SK-N-SH (cell line): Measurements from ENCODE around the gene E2F1. TPM values are rescaled to one million over a fixed set of nuclear protein-coding genes. Genes with fewer than 3 reads are reported as not detected.

Source experiments
- CTCF ChIA-PET: fragments of 300-600, 350-600 bp; formaldehyde crosslinking; extraction: SDS; loops from one replicate; lab custom pipeline; 2021; lab: Yijun Ruan, JAX
- POLR2A ChIA-PET: fragments of 350-600 bp; sonication (Branson Sonifier 250); formaldehyde crosslinking; extraction: SDS; loops from one replicate; lab custom pipeline; 2020; ENCODE audit warnings: antibody characterized with exemption, inconsistent platforms; lab: Yijun Ruan, JAX
- DNase-seq: peaks from one replicate; pipeline ENCODE4 v3.0.0; 2012
- H2AFZ ChIP-seq: fragments of 200-600 bp; sonication (generic); 2 replicates; pipeline ENCODE4 v1.8.1; 2016; ENCODE audit warnings: antibody characterized with exemption, mild to moderate bottlenecking, low read depth
- H3F3A ChIP-seq: fragments of 200-600 bp; sonication (generic); replicated peaks from 2 replicates; pipeline ENCODE3; 2016; ENCODE audit warnings: antibody characterized with exemption, mild to moderate bottlenecking; ENCODE audit not compliant: insufficient read depth
- H3K27ac ChIP-seq, 2 experiments: fragments of 200-500 bp in 1 of 2; fragments of 200-600 bp in 1 of 2; sonication (Bioruptor generic) in 1 of 2; sonication (generic), shearing (Covaris generic) in 1 of 2; 2 replicates each; pipeline versions ENCODE4 v1.5.1 to v1.6.1; 2014 to 2016; ENCODE audit warnings: low read depth in 2 of 2, inconsistent platforms in 1 of 2, low read length in 1 of 2, mild to moderate bottlenecking in 1 of 2, mixed read lengths in 1 of 2
- H3K27me3 ChIP-seq: fragments of 200-600 bp; sonication (generic), shearing (Covaris generic); 2 replicates; pipeline ENCODE4 v1.6.1; 2016; ENCODE audit warnings: mixed run types; ENCODE audit not compliant: insufficient read depth
- H3K36me3 ChIP-seq, 2 experiments: fragments of 200-500 bp in 1 of 2; fragments of 200-600 bp in 1 of 2; sonication (Bioruptor generic) in 1 of 2; sonication (generic) in 1 of 2; replicated peaks in 1 of 2; 2 replicates each; pipeline versions ENCODE3 to v1.5.1; 2014 to 2016; ENCODE audit warnings: low read length in 1 of 2, mild to moderate bottlenecking in 1 of 2; ENCODE audit not compliant: insufficient read depth in 2 of 2, control insufficient read depth in 1 of 2
- H3K4me1 ChIP-seq, 2 experiments: fragments of 200-500 bp in 1 of 2; fragments of 200-600 bp in 1 of 2; sonication (Bioruptor generic) in 1 of 2; sonication (generic), shearing (Covaris generic) in 1 of 2; 2 replicates each; pipeline versions ENCODE4 v1.5.1 to v1.6.1; 2014 to 2016; ENCODE audit warnings: low read depth in 1 of 2, low read length in 1 of 2, mixed run types in 1 of 2; ENCODE audit not compliant: insufficient read depth in 2 of 2, control insufficient read depth in 1 of 2
- H3K4me2 ChIP-seq: fragments of 200-600 bp; sonication (generic), shearing (Covaris generic); 2 replicates; pipeline ENCODE4 v1.6.1; 2017; ENCODE audit warnings: mixed run types
- H3K4me3 ChIP-seq, 2 experiments: fragments of 200-500 bp in 1 of 2; fragments of 200-600 bp in 1 of 2; sonication (Bioruptor generic) in 1 of 2; sonication (generic), shearing (Covaris generic) in 1 of 2; 2 replicates each; pipeline versions ENCODE4 v1.5.1 to v1.8.1; 2014 to 2016; ENCODE audit warnings: low read depth in 2 of 2, inconsistent platforms in 1 of 2, low read length in 1 of 2, mild to moderate bottlenecking in 1 of 2, mixed read lengths in 1 of 2, moderate library complexity in 1 of 2
- H3K79me2 ChIP-seq: fragments of 200-600 bp; sonication (generic); 2 replicates; pipeline ENCODE4 v1.8.1; 2017; ENCODE audit warnings: mild to moderate bottlenecking; ENCODE audit not compliant: insufficient read depth
- H3K9ac ChIP-seq: fragments of 200-600 bp; sonication (generic); 2 replicates; pipeline ENCODE4 v1.6.1; 2017; ENCODE audit warnings: mixed run types
- H3K9me2 ChIP-seq: fragments of 200-600 bp; sonication (generic); 2 replicates; pipeline ENCODE4 v1.6.1; 2017; ENCODE audit warnings: mixed run types
- H3K9me3 ChIP-seq: fragments of 200-600 bp; sonication (generic); 2 replicates; pipeline ENCODE4 v1.6.1; 2017; ENCODE audit warnings: mixed run types, mild to moderate bottlenecking, moderate library complexity
- H4K20me1 ChIP-seq: fragments of 200-600 bp; sonication (generic); 2 replicates; pipeline ENCODE4 v1.6.1; 2017; ENCODE audit warnings: mild to moderate bottlenecking, mixed run types; ENCODE audit not compliant: insufficient read depth
- CHD2 ChIP-seq: fragments of 150-350 bp; IDR thresholded peaks from 2 replicates; pipeline ENCODE4 v1.6.1; 2018; ENCODE audit warnings: low read length; ENCODE audit not compliant: partially characterized antibody
- CTCF ChIP-seq: fragments of 200-600 bp; sonication (generic); IDR thresholded peaks from 2 replicates; pipeline ENCODE4 v1.6.1; 2017; ENCODE audit warnings: antibody characterized with exemption, mild to moderate bottlenecking, moderate library complexity
- ELF1 ChIP-seq: IDR thresholded peaks from 2 replicates; pipeline ENCODE4 v1.4.0; 2012
- IRF3 ChIP-seq: fragments of 150-350 bp; IDR thresholded peaks from 2 replicates; pipeline ENCODE4 v1.6.1; 2016; ENCODE audit warnings: mild to moderate bottlenecking, low read depth, low read length
- RCOR1 ChIP-seq: fragments of 150-350 bp; IDR thresholded peaks from 2 replicates; pipeline ENCODE4 v1.6.1; 2017; ENCODE audit warnings: antibody characterized with exemption, low read length
- SIN3A ChIP-seq: IDR thresholded peaks from 2 replicates; pipeline ENCODE4 v1.6.1; 2012; ENCODE audit warnings: low read depth, mild to moderate bottlenecking, low read length, moderate library complexity, borderline replicate concordance
- YY1 ChIP-seq: IDR thresholded peaks from 2 replicates; pipeline ENCODE4 v1.4.0; 2012; ENCODE audit warnings: low read depth, mild to moderate bottlenecking
- WGBS: methylation state at CpG from one replicate; pipeline ENCODE4 v1.1.6; 2017; ENCODE audit warnings: low lambda C conversion rate; 5-methylcytosine and 5-hydroxymethylcytosine counted together
- polyA plus RNA-seq, 3 experiments: library from polyadenylated mRNA; depleted of rRNA; stranded (reverse); fragments of >200 nt; gene quantifications; 2 replicates each; pipeline ENCODE4 v1.2.3, GENCODE V29; 2012

Gene E2F1
- polyA plus RNA-seq, 1 of the 3 experiments (the other 2 are of a cell fraction) = 15.0 TPM

- TF ChIP-seq IRF3 (peak; percentile 53; the same call in 1 of the 2 replicates), CTCF (peak; percentile 34), CHD2 (peak; percentile 67), RCOR1 (no peak), YY1 (no peak), ELF1 (no peak)
These were observed at the start of gene E2F1 (continued) for GRCh38 chr20:33686100-33686983.

GRCh38 chr20:33733654-33734576 lies 47.7 kb upstream of the E2F1 start:
- Histone ChIP-seq H3F3A (peaks cover 3% of the 10 kb centered on the region), H3K4me3 (no peak overlapping the region), H3K9me3 (peaks cover 13% of the 10 kb centered on the region), H3K27me3 (no peaks in the 10 kb centered on the region), H3K79me2 (no peaks in the 10 kb centered on the region), H3K27ac (peak overlapping the region; percentile 9 to 25; a peak in 3 of 4 replicates), H3K4me2 (peak overlapping the region; percentile 55), H3K4me1 (peaks cover 10 to 14% of the 10 kb centered on the region in 2 experiments; a peak in 2 of 4 replicates), H3K9me2 (no peaks in the 10 kb centered on the region), H2AFZ (0 out of 2 replicates have a peak overlapping the region, but pooled peaks have one; percentile 42), H3K9ac (0 out of 2 replicates have a peak overlapping the region, but pooled peaks have one; percentile 14), H4K20me1 (no peaks in the 10 kb centered on the region), H3K36me3 (peaks cover 0 to 6% of the 10 kb centered on the region in 2 experiments)
- DNase-seq = no peak
- WGBS = 84% methylated on average over 6 of the region's 6 CpGs
- ChIA-PET POLR2A (no interaction called here), CTCF (interaction anchor here (1.0 to 2.5 kb wide), 4 partner anchors 27 to 70 kb away, joined by 4 to 18 read pairs (median 5); no protein-coding TSS in a partner anchor)
- no peak for TF ChIP-seq SIN3A
- peak; percentile 84 for TF ChIP-seq ELF1
